AG04450 (cell line): ENCODE measurements around the gene TMCC1. TPM values are rescaled to one million over a fixed set of nuclear protein-coding genes. Genes with fewer than 3 reads are reported as not detected.

ENCODE experiments used
- CTCF ChIA-PET: fragments of 300-600, 350-600 bp; formaldehyde crosslinking; extraction: SDS; loops from one replicate; lab custom pipeline; 2022; ENCODE audit warnings: antibody characterized with exemption, inconsistent platforms; lab: Charles Lee
- POLR2A ChIA-PET: fragments of 350-600 bp; formaldehyde crosslinking; extraction: SDS; loops from one replicate; lab custom pipeline; 2021; ENCODE audit warnings: antibody characterized with exemption, inconsistent platforms; lab: Yijun Ruan, JAX
- DNase-seq: peaks from one replicate; pipeline ENCODE4 v3.0.0-alpha.2; 2011; ENCODE audit warnings: low read depth, low spot score
- H3K27ac ChIP-seq: one replicate; pipeline ENCODE4 v1.5.1; 2012; ENCODE audit warnings: low read depth, low read length, control low read depth
- H3K27me3 ChIP-seq: one replicate; pipeline ENCODE4 v1.6.0; 2012; ENCODE audit warnings: low read length; ENCODE audit not compliant: control insufficient read depth, insufficient read depth
- H3K4me3 ChIP-seq: 2 replicates; pipeline ENCODE4 v1.5.1; 2011; ENCODE audit warnings: mild to moderate bottlenecking, low read depth, low read length, control low read depth
- H3K9me3 ChIP-seq: 2 replicates; pipeline ENCODE4 v1.5.1; 2012; ENCODE audit warnings: low read length; ENCODE audit not compliant: control insufficient read depth, insufficient read depth
- polyA plus RNA-seq: library from polyadenylated mRNA; depleted of rRNA; stranded (reverse); fragments of >200 nt; gene quantifications from 2 replicates; pipeline ENCODE4 v1.2.3, GENCODE V29; 2011
- TF ChIP-seq, protein P1 (sequence below): IDR thresholded peaks from 2 replicates; pipeline ENCODE4 v1.5.1; 2011; ENCODE audit warnings: low read depth, low read length, control low read depth, inconsistent platforms

TMCC1 gene
- polyA plus RNA-seq, 1 experiment: 14.1 TPM

DNA sequence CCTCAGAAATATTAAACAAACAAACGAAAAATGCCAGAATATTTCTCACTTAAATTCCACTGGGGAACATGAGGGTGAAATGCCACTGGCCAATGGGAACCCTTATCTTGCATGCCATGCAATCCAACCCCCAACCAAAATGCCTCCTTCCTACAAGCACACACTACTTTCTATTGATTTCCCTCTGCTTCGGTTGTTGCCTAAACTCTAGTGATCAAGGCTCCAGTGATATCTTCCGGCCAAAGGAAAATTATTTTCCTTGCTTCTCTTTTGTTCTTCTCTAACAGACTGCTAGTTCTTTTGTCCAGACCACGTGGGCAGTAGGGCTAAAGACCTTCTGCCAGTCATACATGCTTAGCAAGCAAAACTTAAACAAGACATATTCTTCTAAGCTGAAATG lies 115.7 kb downstream of the TMCC1 start:
- H3K9me3 ChIP-seq: no peaks in the 10 kb centered on the region
- ChIA-PET CTCF (no interaction called here), POLR2A (no interaction called here)
- no peak for DNase-seq
- H3K27ac ChIP-seq: no peak overlapping the region
- H3K27me3 ChIP-seq: no peaks in the 10 kb centered on the region
- no peak overlapping the region for H3K4me3 ChIP-seq
- TF ChIP-seq, protein P1, sequence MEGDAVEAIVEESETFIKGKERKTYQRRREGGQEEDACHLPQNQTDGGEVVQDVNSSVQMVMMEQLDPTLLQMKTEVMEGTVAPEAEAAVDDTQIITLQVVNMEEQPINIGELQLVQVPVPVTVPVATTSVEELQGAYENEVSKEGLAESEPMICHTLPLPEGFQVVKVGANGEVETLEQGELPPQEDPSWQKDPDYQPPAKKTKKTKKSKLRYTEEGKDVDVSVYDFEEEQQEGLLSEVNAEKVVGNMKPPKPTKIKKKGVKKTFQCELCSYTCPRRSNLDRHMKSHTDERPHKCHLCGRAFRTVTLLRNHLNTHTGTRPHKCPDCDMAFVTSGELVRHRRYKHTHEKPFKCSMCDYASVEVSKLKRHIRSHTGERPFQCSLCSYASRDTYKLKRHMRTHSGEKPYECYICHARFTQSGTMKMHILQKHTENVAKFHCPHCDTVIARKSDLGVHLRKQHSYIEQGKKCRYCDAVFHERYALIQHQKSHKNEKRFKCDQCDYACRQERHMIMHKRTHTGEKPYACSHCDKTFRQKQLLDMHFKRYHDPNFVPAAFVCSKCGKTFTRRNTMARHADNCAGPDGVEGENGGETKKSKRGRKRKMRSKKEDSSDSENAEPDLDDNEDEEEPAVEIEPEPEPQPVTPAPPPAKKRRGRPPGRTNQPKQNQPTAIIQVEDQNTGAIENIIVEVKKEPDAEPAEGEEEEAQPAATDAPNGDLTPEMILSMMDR: no peak

DNA sequence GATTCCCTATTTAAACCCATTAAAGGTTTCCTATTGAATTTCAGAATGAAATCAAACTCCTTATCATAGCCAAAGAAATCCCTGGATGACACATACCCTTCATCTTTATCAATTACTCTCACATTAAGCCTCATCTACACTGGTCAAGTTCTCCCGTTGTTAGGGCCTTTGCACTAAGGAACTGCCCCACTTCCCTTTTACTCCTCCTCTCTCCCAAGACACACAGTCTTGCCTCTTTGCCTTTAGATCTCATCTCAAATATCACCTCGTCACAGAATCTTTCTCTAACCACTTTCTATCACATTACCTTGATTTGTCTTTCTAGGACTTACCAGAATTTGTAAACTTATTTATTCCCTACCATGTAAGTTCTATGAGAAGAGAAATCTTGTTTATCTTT lies 117.6 kb downstream of the TMCC1 start:
- CTCF ChIA-PET: no interaction called here
- H3K27me3 ChIP-seq: no peaks in the 10 kb centered on the region
- POLR2A ChIA-PET: no interaction called here
- no peak overlapping the region for H3K4me3 ChIP-seq
- TF ChIP-seq, protein P1: no peak
- no peak overlapping the region for H3K27ac ChIP-seq
- DNase-seq: no peak
- no peaks in the 10 kb centered on the region for H3K9me3 ChIP-seq

DNA sequence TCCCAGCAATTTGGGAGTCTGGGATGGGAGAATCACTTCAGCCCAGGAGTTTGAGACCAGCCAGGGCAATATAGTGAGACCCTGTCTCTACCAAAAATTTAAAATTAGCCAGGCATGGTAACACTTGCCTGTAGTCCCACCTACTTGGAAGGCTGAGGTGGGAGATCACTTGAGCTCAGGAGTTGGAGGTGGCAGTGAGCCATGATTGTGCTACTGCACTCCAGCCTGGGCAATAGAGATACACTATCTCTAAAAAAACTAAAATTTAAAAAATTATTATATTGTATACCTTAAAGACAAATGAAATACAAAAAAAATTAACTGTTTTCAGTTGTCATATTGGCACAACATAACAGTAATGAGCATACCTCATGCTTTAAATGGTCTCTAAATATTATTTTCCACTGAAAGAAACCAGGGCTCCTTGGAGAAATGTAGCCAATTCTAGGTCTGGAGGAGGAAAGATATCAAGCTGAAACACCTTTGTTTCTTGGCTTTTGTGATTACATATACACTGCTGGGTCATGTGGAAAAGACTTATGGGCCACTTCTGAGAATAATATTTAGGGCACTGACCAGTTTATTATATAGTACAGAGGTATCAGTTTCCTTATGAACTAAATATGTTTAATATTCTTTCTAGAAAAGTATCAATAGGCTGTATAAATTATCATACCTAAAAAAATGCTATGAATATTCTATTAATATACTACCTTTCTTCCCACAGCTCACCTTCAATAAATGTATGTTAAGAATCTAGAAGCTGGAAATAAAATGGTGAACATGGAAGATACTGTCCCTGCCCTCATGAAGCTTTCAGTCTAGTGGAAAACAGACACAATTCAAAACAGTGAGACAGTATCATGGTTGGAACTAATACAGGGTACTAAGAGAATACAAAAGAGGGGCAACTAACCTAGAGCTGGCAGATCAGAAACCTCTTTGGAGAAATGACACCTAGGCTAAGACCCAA lies 119.5 kb downstream of the TMCC1 start:
- TF ChIP-seq, protein P1: no peak
- H3K9me3 ChIP-seq: no peaks in the 10 kb centered on the region
- ChIA-PET CTCF (interaction anchor here (1.0 kb wide), 1 partner anchor 51 kb away, joined by 3 read pairs; no protein-coding TSS in a partner anchor), POLR2A (no interaction called here)
- no peak overlapping the region for H3K4me3 ChIP-seq
- DNase-seq: no peak
- H3K27ac ChIP-seq: no peak overlapping the region
- H3K27me3 ChIP-seq: no peaks in the 10 kb centered on the region

DNA sequence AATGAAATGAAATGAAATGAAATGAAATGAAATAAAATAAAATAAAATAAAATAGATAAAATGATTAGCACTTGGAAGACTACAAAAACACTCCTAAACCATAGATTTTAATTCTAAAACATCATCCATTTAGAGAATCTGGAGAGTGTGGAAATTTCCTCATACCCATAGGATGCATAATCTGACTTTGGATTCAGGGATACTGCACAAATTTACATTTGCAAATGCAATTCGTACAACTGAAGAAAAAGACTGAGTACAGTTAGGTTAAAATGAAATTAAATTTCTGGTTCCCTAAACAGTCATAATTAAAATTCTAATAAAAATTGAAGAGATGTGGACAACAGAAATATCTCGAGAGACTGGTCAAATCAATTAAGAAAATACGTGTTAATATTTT lies 122.9 kb downstream of the TMCC1 start:
- Histone ChIP-seq H3K9me3 (no peaks in the 10 kb centered on the region), H3K4me3 (no peak overlapping the region), H3K27me3 (no peaks in the 10 kb centered on the region), H3K27ac (no peak overlapping the region)
- TF ChIP-seq, protein P1: no peak
- CTCF ChIA-PET: no interaction called here
- POLR2A ChIA-PET: no interaction called here
- no peak for DNase-seq

DNA sequence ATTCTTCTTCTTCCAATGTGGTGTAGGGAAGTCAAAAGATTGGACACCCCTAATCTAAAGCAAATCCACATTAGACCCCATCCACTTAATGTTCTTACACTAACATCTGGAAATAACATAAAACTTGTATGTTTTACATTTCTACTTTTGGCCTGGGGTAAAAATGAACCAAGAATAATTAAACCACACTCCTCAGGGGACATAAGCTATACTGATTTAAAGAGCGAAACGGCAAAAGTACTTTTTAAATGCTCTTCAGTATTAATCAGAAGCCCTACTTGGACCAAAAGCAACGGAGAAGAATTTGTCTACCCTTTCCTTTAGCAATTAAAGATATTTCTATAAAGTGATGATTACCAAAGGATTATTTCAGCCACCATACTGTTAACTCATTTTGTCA lies 123.9 kb downstream of the TMCC1 start:
- Histone ChIP-seq H3K27ac (no peak overlapping the region), H3K4me3 (no peak overlapping the region), H3K27me3 (no peaks in the 10 kb centered on the region), H3K9me3 (no peaks in the 10 kb centered on the region)
- ChIA-PET POLR2A (no interaction called here), CTCF (interaction anchor here (0.6 to 1.0 kb wide), 2 partner anchors 56 to 194 kb away, joined by 3 read pairs; no protein-coding TSS in a partner anchor)
- DNase-seq: no peak
- TF ChIP-seq, protein P1: no peak
